ENCODE data around the gene PIAS2.
"Not testable (repeated sequence)": the region's sequence is repeated elsewhere in the genome, so short reads cannot be mapped to it uniquely, and the experiment has no call there.

PIAS2 gene

DNA sequence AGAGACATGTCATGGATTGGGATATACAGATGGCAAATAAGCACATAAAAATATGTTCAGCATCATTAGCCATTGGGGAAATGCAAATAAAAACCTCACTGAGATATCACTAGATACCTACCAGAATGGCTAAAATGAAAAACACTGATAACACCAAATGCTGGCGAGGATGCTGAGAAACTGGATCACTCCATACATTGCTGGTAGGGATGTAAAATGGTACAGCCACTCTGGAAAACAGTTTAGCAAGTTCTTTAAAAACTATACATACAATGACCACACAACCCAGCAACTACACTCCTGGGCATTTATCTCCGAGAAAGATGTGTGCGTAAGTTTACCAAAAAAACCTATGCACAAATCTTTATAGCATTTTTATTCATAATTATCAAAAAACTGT, 13.9 kb downstream of the PIAS2 start:
- no peak for DNase-seq

DNA sequence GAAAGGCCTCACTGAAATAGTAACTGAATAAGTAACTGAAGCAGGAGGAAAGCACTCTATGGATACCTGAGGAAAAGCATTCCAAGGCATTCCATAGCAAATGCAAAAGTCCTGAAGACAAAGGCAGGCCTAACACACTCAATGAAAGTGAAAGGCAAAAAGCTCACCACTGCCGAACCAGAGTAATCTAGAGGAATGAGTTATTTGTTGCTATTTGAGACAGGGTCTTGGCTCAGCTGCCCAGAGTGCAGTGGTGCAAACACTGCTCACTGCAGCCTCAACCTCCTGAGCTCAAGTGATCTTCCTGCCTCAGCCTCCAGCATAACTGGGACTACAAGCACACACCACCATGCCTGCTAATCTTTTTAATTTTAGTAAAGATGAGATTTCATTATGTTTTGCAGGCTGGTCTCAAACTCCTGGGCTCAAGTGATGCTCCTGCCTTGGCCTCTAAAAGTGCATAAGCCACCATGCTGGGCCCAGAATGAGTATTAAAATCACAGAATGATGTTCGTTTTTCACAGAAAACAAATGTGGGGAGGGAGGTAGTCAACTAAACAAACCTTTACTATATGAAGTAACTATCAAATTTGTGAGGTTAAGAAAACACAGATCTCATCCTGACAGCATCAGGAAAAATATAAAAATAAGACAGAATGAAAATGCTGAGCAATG, 17.9 kb downstream of the PIAS2 start:
- DNase-seq = no peak

DNA sequence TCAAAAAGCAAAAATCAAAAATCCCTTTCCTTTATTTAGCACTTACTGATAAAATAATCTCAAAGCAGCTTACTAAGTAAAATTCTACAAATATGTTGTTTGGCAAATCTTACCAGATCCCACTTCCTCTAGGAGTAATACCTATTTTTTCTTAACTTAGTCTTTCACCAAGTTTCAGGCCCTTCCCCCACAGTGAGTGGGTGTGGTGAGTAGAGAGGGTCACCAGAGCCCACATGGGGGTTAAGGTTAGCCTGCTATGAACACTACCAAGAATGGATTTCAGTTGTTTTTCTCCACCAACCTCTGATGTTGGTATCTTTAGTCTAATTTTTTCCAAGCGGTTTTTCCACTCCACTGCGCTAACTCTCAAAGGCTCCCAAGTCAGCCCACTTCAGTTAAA, 23.2 kb downstream of the PIAS2 start:
- no peak for DNase-seq

DNA sequence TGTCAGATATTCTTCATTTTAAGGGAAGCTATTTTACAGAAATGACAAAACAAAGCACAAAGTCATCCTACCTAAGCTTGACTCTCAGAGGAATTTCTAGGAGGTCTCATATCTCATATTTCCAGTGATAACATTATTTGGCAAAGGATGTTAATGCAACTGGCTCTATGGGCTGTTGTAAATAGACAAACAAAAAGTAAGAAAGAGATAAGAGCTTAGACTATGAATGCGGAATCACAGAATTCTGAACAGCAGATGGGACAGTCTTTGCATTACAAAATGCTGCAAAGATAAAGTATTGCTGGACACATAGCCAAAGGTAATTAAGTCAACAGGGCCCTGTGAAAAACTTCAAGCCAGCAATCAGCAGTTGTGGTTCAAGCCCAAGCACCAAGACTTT, 23.9 kb downstream of the PIAS2 start:
- no peak for DNase-seq

DNA sequence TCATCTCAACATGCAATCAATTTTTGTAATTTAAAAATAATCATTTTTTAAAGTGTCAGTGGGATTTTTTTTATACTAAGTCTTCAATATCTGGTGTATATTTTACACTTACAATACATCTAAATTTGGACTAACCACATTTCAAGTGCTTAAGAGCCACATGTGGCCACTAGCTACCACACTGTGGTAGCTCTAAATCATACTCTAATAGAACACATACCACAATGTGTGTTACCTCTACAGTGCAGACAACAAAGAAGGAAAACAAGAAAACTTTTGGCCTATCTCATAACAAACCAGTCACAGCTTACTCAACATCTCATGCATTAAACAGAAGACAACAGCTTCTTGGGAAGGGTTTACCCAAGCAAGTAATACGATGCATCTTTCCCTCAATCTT, 24.5 kb downstream of the PIAS2 start:
- no peak for DNase-seq

DNA sequence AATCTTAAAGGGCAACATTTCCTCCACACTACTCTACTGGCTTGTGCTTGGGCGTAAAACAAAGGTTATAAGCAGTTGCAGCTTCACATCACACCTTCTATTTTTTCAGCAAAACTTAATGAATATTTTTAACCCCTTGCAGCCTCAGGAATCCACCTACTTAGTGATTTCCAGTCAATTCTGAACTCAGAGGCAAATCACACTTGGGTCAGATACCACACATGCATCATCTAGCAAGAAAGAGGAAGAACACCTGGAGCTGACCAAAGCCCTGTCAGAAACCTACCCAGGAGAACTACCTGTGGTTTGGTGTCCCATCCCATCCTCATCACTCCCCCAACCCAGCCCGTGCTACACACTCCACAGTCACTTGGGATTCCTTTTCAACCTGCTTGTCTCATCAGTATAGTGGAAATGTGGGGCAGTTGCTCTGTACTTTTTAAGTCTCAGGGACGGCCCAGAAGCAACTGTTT, 25.5 kb downstream of the PIAS2 start:
- no peak for DNase-seq

DNA sequence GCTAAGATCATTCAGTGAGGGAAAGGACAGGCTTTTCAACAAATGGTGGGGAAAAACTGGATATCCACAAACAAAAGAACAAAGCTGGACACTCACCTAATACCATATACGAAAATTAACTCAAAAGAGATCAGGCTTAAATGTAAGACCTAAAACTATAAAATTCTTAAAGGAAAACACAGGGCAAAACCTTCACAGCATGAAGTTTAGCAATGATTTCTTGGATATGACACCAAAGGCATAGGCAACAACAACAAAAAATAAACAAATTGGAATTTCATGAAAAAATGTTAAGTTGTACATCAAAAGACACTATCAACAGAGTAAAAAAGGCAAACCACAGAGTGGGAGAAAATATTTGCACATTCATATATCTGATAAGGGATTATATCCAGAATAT, 28.3 kb downstream of the PIAS2 start:
- no peak for DNase-seq

DNA sequence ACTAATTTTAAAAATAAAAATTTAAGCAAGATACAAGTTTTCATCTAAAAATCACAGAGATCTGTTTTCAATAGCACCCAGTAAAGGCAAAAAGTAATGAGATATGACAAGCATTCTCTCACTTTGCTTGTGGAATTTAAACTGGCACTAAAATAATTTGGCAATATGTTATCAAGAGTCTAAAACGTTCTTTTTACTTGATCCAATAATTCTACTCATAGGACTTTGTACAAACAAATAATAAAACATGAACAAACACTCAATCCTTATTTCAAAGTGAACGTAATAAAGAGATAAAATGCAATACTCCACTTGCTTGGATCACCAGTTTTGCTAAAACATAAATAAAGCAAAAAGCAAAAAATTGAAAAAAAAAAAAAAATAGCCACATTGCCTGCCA, 30.4 kb downstream of the PIAS2 start:
- DNase-seq = no peak

DNA sequence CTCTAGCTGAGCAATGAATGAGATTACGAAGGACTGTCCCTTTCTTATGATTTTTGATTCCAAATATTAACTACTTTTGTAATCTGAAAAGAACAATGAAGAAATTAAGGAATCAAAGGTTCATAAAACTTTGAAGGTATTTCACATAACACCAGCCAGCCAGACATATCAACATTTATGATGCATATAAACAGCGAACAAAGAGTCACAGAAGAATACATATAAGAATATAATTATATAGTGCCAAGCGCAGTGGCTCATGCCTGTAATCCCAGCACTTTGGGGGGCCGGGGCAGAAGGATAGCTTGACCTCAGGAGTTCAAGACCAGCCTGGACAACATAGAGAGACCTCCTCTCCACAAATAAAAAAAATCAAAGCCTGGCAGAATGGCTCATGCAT, 34.1 kb downstream of the PIAS2 start:
- DNase-seq = no peak

DNA sequence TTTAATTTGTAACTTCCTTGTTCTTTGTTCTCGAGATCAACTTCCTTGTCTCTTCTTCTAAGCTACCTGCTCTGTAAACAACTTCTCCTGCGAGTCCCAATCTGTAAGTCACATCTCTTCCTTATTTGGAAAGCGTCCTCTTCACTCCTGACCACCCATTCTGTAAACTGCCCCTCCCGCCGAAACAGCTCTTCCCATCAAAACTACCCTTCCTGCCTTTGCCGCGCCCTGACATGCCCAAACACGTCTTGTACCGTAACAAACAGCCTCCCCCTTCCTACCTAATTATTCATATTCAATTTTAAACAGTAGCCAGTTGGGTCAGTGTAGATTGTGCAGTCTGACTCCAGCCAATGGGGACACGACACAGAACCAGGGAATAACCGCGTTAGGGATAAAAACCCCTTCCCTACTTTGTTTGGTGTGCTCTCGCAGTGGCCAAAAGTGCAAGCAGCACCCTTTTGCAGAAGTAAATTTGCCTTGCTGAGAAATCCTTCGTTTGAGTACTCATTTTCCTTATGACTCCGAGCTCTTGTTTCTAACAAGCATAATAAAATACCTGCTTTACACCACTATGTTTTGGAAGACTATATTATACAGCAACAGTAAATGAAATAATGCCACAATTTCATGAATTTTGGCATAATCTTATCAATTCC, 39.8 kb downstream of the PIAS2 start:
- DNase-seq = no peak

DNA sequence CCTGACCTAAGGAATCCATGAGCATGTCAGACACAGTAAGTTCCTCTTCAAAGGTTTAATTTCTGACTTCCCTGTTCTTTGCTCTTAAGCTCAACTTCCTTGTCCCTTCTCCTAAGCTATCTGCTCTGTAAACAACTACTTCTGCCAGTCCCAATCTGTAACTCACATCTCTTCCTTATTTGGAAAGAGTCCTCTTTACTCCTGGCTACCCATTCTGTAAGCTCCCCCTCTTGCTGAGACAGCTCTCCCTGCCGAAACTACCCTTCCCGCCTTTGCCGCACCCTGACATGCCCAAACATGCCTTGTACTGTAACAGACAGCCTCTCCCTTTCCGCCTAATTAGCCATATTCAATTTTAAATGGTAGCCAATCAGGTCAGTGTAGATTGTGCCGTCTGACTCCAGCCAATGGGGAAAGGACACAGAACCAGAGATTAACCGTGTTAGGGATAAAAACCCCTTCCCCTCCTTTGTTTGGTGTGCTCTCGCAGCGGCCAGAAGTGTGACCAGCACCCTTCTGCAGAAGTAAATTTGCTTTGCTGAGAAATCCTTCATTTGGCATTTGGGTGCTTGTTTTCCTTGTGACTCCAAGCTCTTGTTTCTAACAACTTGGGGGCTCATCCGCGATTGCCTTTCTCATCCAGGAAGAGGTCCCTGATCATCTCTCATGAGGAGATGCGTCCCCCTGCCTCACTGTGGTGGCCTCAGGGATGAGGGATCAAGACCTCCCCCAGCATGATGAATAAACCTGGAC, 49.0 kb downstream of the PIAS2 start:
- no peak for DNase-seq

DNA sequence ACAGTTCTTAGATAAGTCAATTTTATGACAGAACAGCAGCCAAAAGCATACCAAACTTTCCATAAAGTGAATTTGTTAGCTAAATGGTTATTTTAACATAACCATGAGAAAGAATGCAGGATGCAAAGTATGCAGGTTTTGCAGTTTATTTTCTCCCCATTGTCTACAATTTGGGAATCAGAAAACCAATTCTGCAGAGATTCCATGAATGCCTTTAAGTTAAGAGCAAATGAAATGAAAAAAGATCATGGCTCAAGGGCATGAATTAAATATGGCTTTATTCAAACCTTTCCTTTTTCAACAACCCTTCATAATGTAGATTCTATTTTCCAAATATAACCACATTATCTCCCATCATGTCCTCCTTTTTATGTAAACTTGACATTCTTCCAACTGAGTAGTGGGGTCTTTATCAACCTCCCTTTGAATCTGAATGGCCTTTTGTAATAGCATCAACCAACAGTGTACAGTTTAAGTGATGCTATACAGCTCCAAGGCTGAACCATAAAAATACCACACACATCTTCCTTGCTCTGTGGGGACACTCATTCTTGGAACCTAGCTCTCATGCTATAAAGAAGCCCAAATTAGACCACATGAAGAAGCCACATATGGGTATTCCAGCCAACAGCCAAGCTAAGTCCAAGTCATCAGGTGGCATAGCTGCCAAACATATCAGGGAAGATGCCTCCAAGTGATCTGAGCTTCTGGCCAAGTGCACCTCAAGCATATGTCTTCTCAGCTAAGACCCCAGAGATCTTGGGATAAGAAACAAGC, 49.8 kb downstream of the PIAS2 start:
- DNase-seq = no peak

DNA sequence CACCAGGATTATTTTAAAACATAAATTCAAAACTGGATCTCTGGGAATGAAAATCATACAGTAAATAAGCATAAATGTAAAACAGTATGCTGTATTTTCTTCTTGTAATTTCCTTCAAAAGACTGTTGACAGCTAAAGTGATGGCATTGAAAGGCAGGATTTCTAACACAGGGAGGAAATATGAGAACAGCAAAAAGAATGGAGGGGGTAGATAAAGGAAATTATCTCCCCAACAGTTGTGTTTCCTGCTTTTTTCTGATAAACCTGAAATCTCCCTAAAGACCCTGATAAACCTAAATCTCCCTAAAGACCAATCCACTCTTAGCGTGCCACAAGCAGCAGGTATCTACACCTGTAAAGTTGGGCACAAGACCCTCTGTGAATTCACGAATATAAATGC, 50.8 kb downstream of the PIAS2 start:
- no peak for DNase-seq

DNA sequence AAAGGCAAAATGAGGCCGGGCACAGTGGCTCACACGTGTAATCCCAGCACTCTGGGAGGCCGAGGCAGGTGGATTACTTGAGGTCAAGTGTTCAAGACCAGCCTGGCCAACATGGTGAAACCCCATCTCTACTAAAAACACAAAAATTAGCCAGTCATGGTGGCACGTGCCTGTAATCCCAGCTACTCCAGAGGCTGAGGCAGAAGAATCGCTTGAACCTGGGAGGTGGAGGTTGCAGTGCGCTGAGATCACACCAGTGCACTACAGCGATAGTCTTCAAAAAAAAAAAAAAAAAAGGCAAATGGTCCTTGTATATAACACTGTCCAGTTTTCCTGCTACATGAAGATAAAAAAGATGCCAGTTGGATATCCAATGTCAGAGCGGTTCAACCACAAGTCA, 52.1 kb downstream of the PIAS2 start:
- not testable (repeated sequence) for DNase-seq

DNA sequence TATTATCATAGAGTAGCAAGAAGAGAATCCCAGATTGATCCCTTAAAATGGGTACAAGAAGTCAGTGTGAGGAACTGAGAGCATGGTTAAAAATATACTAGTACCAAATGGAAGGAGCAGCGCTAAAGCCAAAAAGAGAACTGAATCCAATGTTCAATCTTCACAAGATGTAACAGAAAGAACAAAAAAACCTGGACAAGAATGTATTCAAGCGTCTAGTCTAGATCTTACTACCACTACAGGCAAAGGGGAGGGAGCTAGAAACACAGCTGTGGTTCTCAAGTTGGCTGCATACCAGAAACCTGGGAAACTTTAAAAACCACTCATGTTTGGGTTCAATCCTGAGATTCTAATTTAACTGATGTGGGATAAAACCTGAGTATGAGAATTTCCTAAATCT, 57.5 kb downstream of the PIAS2 start:
- DNase-seq = no peak

DNA sequence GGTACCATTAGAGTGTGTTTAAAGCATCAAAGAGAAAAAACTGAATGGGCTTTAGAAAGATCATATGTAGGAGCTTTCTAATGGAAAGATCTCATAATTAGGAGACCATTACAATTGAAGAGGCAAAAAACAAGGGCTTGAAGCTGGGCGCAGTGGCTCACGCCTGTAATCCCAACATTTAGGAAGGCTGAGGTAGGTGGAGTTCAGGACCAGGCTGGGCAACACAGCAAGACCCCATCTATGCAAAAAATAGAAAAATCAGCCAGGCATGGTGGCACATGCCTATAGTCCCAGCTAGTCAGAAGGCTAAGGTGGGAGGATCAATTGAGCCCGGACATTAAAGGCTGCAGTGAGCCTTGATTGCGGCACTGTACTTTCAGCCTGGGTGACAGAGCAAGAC, 59.0 kb downstream of the PIAS2 start:
- DNase-seq = no peak

DNA sequence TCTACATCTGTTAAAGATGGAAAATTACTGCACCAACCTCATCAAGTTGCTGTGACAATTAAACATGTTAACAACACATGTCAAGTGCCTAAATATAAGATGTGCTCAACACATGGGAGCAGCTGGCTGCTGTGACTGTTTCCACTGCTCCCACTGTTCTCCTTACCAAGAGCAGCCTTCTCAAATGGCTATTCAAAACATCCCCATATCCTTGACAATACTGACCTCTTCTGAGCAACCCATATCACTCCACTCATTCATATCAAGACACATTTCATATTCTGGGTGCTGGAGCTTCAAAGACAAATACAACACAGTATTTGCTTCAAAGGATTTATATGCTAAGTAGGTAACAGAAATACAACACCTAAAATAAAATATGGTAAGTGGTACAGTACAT, 60.3 kb downstream of the PIAS2 start:
- no peak for DNase-seq

DNA sequence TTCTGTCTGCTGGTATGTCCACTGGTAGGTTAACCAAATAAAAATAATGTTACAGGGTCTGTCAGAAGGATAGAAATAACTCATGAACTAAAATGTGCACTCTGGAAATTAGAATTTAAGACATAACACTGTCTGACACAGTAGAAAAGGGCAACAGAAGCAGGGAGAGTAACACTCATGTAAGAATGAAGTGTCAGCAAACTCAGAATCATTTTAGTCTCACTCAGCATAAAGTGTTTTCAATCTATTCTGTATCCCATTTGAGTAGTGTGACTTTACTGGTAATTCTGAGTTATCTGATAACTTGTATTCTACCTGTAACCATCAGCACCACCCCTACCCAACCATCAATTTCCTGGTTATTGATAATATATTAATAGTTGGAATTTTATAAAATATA, 68.3 kb downstream of the PIAS2 start:
- DNase-seq = no peak

DNA sequence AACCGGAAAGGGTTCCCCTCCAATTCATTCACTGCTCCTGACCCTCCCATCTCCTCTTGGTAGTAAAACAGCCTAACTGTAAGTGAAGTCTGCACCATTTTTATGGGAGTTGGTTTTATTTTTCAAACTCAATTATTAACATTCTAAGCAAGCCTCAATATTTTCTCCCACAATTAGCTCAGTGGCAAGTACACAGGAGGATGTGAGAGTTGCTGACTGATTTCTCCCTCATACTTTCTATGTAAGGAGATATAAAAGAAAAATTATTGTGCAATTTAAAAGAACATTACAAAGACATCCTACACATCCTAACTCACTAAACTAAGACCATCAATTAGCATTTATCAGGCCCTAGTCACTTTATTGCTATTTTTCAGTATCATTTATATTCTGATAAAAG, 73.9 kb downstream of the PIAS2 start:
- no peak for DNase-seq

DNA sequence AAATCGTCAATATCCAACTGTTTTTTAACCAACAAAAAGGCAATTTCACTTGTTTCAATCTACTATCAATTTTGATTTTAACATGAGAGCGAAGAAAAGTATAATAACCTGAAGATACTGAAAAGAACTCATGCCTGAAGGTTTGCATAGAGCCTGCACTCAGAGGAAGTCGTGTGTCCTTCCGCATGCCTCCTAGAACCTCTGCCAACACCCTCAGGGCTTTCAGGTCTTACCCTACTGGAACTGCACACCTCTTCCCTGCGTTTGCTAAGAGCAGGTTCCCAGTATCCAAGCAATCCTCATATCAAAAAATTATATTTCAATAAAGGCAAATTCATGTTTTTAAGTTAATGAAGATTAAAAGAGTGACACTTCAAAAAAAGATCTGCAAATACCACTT, 74.7 kb downstream of the PIAS2 start:
- no peak for DNase-seq

DNA sequence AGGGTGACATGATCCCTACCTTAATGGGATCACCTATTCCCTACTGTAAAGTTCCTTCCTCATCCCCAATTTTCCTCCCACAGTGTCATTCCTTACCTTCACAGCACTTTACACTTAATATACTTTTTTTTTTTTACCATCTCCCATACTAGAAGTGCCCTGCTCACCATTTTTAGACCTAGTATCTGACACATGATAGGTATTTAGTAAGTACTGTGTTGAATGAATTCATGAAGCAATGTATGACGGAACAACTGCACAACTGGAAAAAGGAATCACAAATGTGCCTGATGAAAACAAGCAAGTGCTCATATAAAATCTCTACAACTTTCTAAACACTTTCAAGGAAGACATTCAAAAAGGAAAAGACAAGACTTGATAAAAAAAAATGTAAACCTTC, 83.4 kb downstream of the PIAS2 start:
- no peak for DNase-seq

DNA sequence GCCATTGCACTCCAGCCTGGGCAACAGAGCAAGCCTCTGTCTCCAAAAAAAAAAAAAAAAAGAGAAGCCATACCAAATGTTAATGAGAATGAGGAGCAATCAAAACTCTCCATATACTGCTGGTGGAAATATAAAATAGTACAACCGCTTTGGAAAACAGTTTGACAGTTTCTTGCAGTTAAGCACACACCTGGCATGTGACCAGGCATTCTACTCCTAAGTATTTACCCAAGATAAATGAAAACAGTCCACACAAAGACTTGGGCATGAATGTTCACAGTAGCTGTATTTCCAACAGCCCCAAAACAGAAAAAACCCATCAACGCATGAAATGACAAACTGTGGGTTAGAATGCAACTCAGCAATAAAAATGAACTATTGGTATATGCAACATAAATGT, 84.5 kb downstream of the PIAS2 start:
- no peak for DNase-seq

DNA sequence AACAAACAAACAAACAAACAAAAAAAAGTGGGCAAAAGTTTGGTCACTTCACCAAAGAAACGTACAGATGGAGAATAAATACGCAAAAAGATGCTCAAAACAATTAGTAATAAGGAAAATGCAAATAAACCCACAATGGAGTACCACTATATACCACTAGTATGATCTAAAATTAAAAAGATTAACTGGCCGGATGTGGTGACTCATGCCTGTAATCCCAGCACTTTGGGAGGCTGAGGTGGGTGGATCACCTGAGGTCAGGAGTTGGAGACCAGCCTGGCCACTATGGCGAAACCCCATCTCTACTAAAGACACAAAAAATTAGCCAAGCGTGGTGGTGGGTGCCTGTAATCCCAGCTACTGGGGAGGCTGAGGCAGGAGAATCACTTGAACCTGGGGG, 84.9 kb downstream of the PIAS2 start:
- DNase-seq = not testable (repeated sequence)

DNA sequence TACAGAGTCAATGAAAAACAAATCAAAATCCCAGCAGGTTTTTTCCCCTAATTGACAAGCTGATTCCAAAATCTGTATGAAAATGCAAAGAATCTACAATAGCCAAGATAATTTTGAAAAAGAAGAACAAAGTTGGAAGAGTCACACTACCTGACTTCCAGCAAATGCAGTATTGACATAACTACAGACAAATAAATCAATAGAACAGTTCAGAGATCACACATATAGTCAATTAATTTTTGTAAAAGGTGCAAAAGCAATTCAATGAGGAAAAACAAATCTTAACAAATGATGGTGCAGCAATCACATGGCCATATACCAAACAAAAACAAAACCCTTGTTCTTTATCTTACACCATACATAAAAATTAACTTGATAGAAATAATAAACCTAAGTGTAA, 85.9 kb downstream of the PIAS2 start:
- DNase-seq = no peak
